ENCODE measurements around the gene HSPA6.
"Not testable (repeated sequence)": the region's sequence is repeated elsewhere in the genome, so short reads cannot be mapped to it uniquely, and the experiment has no call there.

HSPA6 gene

GRCh38 chr1:161557506-161558450, 33.4 kb downstream of the HSPA6 start:
- H3K4me1 Mint-ChIP-seq, result peaks cover 29% of the 10 kb centered on the region
- H3K27ac Mint-ChIP-seq; DNase-seq (ENCODE audit: low spot score in 2 of 2); ATAC-seq; H3K36me3 Mint-ChIP-seq; H3K4me3 Mint-ChIP-seq; H3K9me3 Mint-ChIP-seq: not testable (repeated sequence)

- not testable (repeated sequence) for H3K4me3 Mint-ChIP-seq; H3K36me3 Mint-ChIP-seq; H3K27ac Mint-ChIP-seq; DNase-seq (ENCODE audit: low spot score in 2 of 2); H3K9me3 Mint-ChIP-seq
- peak; percentile 51 for ATAC-seq
- H3K4me1 Mint-ChIP-seq, result peaks cover 13% of the 10 kb centered on the region
These were observed 36.8 kb downstream of the HSPA6 start for GRCh38 chr1:161560960-161561715.

- DNase-seq (ENCODE audit: low spot score in 2 of 2); H3K9me3 Mint-ChIP-seq; H3K36me3 Mint-ChIP-seq; ATAC-seq; H3K4me3 Mint-ChIP-seq; H3K27ac Mint-ChIP-seq: not testable (repeated sequence)
- H3K4me1 Mint-ChIP-seq, result peaks cover 17% of the 10 kb centered on the region
These were observed 38.1 kb downstream of the HSPA6 start for GRCh38 chr1:161562441-161562840.

- not testable (repeated sequence) for H3K9me3 Mint-ChIP-seq; H3K36me3 Mint-ChIP-seq; DNase-seq (ENCODE audit: low spot score in 2 of 2); H3K27ac Mint-ChIP-seq; H3K4me3 Mint-ChIP-seq; ATAC-seq
- peaks cover 17% of the 10 kb centered on the region for H3K4me1 Mint-ChIP-seq
These were observed 39.2 kb downstream of the HSPA6 start for GRCh38 chr1:161563522-161563921.

GRCh38 chr1:161566602-161566960, 42.2 kb downstream of the HSPA6 start:
- not testable (repeated sequence) for DNase-seq (ENCODE audit: low spot score in 2 of 2); H3K9me3 Mint-ChIP-seq; H3K27ac Mint-ChIP-seq; ATAC-seq; H3K4me1 Mint-ChIP-seq; H3K36me3 Mint-ChIP-seq
- H3K4me3 Mint-ChIP-seq, result peak overlapping the region; percentile 12

- not testable (repeated sequence) for ATAC-seq, H3K4me1 Mint-ChIP-seq, H3K4me3 Mint-ChIP-seq
These were observed 47.4 kb downstream of the HSPA6 start for GRCh38 chr1:161571703-161572102.

More at GRCh38 chr1:161571703-161572102, 47.4 kb downstream of the HSPA6 start:
- H3K27ac Mint-ChIP-seq; H3K9me3 Mint-ChIP-seq; DNase-seq (ENCODE audit: low spot score in 2 of 2); H3K36me3 Mint-ChIP-seq: not testable (repeated sequence)

Data from stimulated activated effector memory CD8-positive, alpha-beta T cell treated with anti-CD3 and anti-CD28 coated beads, Interleukin-12 subunit alpha, Interleukin-12 subunit beta, amount 100 ng/mL, for 72 hours (primary cell).